ENCODE results near the gene LRRC36. TPM values are rescaled to one million over a fixed set of nuclear protein-coding genes. Genes with fewer than 3 reads are reported as not detected.

Gene LRRC36
- total RNA-seq, 1 experiment from 2014 or later = 0.13 TPM

DNA sequence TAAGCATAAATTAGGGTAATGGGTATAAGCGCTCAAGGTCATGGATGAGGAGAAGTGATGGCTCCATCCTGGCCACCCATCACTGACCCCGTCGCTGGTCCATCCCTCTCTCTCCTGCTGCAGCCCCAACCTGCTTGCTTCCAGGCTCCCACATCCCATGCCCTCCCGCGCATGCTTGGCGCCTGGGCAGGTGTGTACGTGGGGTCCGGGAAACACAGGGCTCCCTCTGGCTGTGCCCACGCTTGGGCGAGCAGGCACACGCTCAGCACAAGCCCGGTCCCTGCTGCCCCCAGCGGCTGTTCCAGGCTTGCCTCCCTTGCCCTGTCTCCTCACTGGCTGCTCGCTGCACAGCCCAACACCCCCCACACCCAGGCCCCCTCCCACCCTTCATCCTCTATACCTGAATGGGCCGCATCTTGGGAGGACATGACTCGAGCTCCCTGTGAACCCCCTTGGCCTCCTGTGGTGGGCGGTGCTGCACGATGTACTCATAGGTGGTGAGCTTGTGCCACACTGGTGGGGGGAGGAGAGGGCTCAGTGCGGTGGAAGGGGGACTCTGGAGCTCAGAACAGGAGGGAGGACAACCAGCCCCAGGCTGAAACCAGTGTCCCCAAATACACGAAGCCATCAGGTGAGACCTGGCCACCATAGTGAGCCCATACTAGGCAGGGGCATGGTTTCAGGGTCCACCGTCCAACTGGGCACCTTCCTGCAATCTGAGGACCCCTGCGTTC, 71.4 kb downstream of the LRRC36 start (continued):
- TF ChIP-seq USF1 (CRISPR knock-in tag; IDR thresholded peaks at IDR 0.05) = no peak
- TF ChIP-seq EMX1 (CRISPR knock-in tag; IDR thresholded peaks at IDR 0.05) = no peak

- CTCF ChIA-PET = interaction anchor here (0.6 to 4.2 kb wide), 33 partner anchors 9 to 152 kb away, joined by 3 to 103 read pairs (median 9); partner anchors contain the start of genes ATP6V0D1, HSD11B2, KCTD19 and LRRC36
- H3K27ac Mint-ChIP-seq = no peak overlapping the region
Measured at GRCh38 chr16:67398546-67399217, 72.1 kb downstream of the LRRC36 start.

GRCh38 chr16:67399218-67399733, 72.7 kb downstream of the LRRC36 start:
- ATAC-seq (peak; percentile 83), DNase-seq (ENCODE audit: low spot score) (peak; percentile 90)
- CTCF ChIA-PET = interaction anchor here (0.5 to 4.2 kb wide), 64 partner anchors 9 to 616 kb away, joined by 3 to 103 read pairs (median 6); partner anchors contain the start of genes ATP6V0D1, B3GNT9, DPEP2NB and ELMO3
- Mint-ChIP-seq H3K36me3 (no peaks in the 10 kb centered on the region), H3K4me1 (peaks cover 26% of the 10 kb centered on the region), H3K27me3 (ENCODE audit: low read depth) (peaks cover 44% of the 10 kb centered on the region), H3K4me3 (no peak overlapping the region), H3K9me3 (no peaks in the 10 kb centered on the region), H3K27ac (no peak overlapping the region)
- POLR2A ChIA-PET = interaction anchor here (0.6 kb wide), 2 partner anchors 107 to 115 kb away, joined by 3 to 4 read pairs; no protein-coding TSS in a partner anchor
- TF ChIP-seq ZBTB21 (CRISPR knock-in tag; IDR thresholded peaks at IDR 0.05; ENCODE audit: borderline replicate concordance) (0 out of 2 replicates have a peak, but pooled peaks have one; percentile 59), CREM (CRISPR knock-in tag; IDR thresholded peaks at IDR 0.05) (no peak), SP1 (CRISPR knock-in tag; conservative IDR thresholded peaks at IDR 0.05) (no peak; the same call in 1 of the 2 replicates), ZNF416 (CRISPR knock-in tag; IDR thresholded peaks at IDR 0.05) (0 out of 2 replicates have a peak, but pooled peaks have one; percentile 45), FOXP1 (CRISPR knock-in tag; IDR thresholded peaks at IDR 0.05; ENCODE audit: borderline replicate concordance) (peak; percentile 24; the same call in 1 of the 2 replicates), OVOL2 (CRISPR knock-in tag; IDR thresholded peaks at IDR 0.05; ENCODE audit: borderline replicate concordance) (no peak), ZNF138 (CRISPR knock-in tag; conservative IDR thresholded peaks at IDR 0.05) (0 out of 2 replicates have a peak, but pooled peaks have one; percentile 67), JAZF1 (CRISPR knock-in tag; IDR thresholded peaks at IDR 0.05) (no peak), SMAD3 (CRISPR knock-in tag; IDR thresholded peaks at IDR 0.05; ENCODE audit: borderline replicate concordance) (0 out of 2 replicates have a peak, but pooled peaks have one; percentile 39), CTCF (IDR thresholded peaks at IDR 0.05) (peak; percentile 80; the same call in 1 of the 2 replicates)
- TF ChIP-seq, protein P1, sequence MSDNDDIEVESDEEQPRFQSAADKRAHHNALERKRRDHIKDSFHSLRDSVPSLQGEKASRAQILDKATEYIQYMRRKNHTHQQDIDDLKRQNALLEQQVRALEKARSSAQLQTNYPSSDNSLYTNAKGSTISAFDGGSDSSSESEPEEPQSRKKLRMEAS (CRISPR knock-in tag; IDR thresholded peaks at IDR 0.05) = peak; percentile 56
- TF ChIP-seq, protein P2, sequence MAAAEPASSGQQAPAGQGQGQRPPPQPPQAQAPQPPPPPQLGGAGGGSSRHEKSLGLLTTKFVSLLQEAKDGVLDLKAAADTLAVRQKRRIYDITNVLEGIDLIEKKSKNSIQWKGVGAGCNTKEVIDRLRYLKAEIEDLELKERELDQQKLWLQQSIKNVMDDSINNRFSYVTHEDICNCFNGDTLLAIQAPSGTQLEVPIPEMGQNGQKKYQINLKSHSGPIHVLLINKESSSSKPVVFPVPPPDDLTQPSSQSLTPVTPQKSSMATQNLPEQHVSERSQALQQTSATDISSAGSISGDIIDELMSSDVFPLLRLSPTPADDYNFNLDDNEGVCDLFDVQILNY (CRISPR knock-in tag; IDR thresholded peaks at IDR 0.05) = no peak

More at GRCh38 chr16:67398546-67399217, 72.1 kb downstream of the LRRC36 start:
- Mint-ChIP-seq H3K27me3 (ENCODE audit: low read depth) (peaks cover 49% of the 10 kb centered on the region), H3K4me3 (no peak overlapping the region), H3K9me3 (no peaks in the 10 kb centered on the region), H3K4me1 (peaks cover 24% of the 10 kb centered on the region), H3K36me3 (no peaks in the 10 kb centered on the region)
- TF ChIP-seq IRF1 (CRISPR knock-in tag; IDR thresholded peaks at IDR 0.05) = no peak
- TF ChIP-seq, protein P2 (CRISPR knock-in tag; IDR thresholded peaks at IDR 0.05) = no peak
- no peak for TF ChIP-seq ZNF232 (CRISPR knock-in tag; IDR thresholded peaks at IDR 0.05)
- no peak for TF ChIP-seq RORB (CRISPR knock-in tag; IDR thresholded peaks at IDR 0.05)
- TF ChIP-seq SP1 (CRISPR knock-in tag; conservative IDR thresholded peaks at IDR 0.05) = no peak
- no peak for TF ChIP-seq CREM (CRISPR knock-in tag; IDR thresholded peaks at IDR 0.05)
- TF ChIP-seq CREB1 (CRISPR knock-in tag; IDR thresholded peaks at IDR 0.05) = no peak
- no peak for TF ChIP-seq RELA (CRISPR knock-in tag; IDR thresholded peaks at IDR 0.05; ENCODE audit: borderline replicate concordance)
- TF ChIP-seq MXD4 (CRISPR knock-in tag; IDR thresholded peaks at IDR 0.05; ENCODE audit: borderline replicate concordance) = no peak
- TF ChIP-seq ZBTB43 (CRISPR knock-in tag; IDR thresholded peaks at IDR 0.05) = no peak
- no peak for TF ChIP-seq FOXK1 (CRISPR knock-in tag; IDR thresholded peaks at IDR 0.05)
- no peak for TF ChIP-seq CBFB (CRISPR knock-in tag; IDR thresholded peaks at IDR 0.05; ENCODE audit: low read depth)
- TF ChIP-seq, protein P1 (CRISPR knock-in tag; IDR thresholded peaks at IDR 0.05) = no peak
- POLR2A ChIA-PET = no interaction called here
- DNase-seq (ENCODE audit: low spot score) = no peak
- no peak for ATAC-seq

All from WTC11 (cell line).